ENCODE results near the gene DBR1. TPM values are rescaled to one million over a fixed set of nuclear protein-coding genes. Genes with fewer than 3 reads are reported as not detected.

DBR1 gene
- total and polyA plus RNA-seq, 4 donors, result 3.2 to 11.0 (median 5.6) TPM

DNA sequence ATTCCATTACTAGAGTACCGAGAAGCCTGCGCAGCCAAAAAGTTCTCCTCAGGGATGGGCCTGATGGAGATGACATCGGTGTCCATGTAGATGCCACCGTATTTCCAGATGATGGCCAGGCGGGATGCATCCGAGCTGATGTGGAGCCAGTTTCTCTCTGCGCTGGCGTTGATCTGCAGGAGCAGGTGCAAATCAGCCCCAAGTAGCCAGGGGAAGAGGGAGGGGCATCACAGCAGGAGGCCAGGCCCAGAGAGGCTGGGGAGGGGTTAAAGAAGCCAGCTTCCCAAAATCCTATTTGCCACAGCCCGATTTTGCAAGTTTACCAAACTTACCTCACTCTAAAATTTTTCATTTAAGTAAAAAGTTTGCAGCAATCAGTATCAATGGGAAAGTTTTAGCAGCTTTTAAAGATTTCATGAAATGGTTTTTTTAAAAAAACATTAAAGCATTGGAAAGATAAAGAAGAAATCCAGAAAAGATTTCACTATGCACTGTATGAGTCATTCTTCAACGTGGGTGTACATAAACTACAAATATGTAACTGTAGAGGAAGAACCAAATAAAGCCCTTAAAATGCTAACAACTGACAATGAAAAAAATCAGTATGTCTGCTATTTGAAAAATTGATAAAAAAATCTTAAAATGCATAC is 49.9 kb downstream of the DBR1 start:
- TF ChIP-seq, protein P1, sequence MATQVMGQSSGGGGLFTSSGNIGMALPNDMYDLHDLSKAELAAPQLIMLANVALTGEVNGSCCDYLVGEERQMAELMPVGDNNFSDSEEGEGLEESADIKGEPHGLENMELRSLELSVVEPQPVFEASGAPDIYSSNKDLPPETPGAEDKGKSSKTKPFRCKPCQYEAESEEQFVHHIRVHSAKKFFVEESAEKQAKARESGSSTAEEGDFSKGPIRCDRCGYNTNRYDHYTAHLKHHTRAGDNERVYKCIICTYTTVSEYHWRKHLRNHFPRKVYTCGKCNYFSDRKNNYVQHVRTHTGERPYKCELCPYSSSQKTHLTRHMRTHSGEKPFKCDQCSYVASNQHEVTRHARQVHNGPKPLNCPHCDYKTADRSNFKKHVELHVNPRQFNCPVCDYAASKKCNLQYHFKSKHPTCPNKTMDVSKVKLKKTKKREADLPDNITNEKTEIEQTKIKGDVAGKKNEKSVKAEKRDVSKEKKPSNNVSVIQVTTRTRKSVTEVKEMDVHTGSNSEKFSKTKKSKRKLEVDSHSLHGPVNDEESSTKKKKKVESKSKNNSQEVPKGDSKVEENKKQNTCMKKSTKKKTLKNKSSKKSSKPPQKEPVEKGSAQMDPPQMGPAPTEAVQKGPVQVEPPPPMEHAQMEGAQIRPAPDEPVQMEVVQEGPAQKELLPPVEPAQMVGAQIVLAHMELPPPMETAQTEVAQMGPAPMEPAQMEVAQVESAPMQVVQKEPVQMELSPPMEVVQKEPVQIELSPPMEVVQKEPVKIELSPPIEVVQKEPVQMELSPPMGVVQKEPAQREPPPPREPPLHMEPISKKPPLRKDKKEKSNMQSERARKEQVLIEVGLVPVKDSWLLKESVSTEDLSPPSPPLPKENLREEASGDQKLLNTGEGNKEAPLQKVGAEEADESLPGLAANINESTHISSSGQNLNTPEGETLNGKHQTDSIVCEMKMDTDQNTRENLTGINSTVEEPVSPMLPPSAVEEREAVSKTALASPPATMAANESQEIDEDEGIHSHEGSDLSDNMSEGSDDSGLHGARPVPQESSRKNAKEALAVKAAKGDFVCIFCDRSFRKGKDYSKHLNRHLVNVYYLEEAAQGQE (IDR thresholded peaks at IDR 0.05), result no peak
- TF ChIP-seq EGR1 (IDR thresholded peaks at IDR 0.05; ENCODE audit: low read depth in 2 of 2), result no peak
- TF ChIP-seq GABPA (IDR thresholded peaks at IDR 0.05 in 1 of 2, conservative IDR thresholded peaks at IDR 0.05 in 1 of 2), result no peak
- TF ChIP-seq FOXA1 (IDR thresholded peaks at IDR 0.05), result no peak
- DNase-seq (ENCODE audit: low spot score), result no peak
- H3K27ac ChIP-seq (ENCODE audit: low read depth in 1 of 2, low read length in 2 of 2), result no peak overlapping the region
- H3K4me3 ChIP-seq (ENCODE audit: low read depth in 1 of 3, low read length in 3 of 3), result no peak overlapping the region
- no peaks in the 10 kb centered on the region for H3K4me1 ChIP-seq (ENCODE audit: control insufficient read depth in 4 of 4, insufficient read depth in 4 of 4, low read length in 3 of 4)
- no peaks in the 10 kb centered on the region for H3K9me3 ChIP-seq (ENCODE audit: control insufficient read depth in 4 of 4, low read length in 3 of 4)
- 81% methylated on average over 10 of the region's 10 CpGs for WGBS
- no peak overlapping the region for H3K9ac ChIP-seq (ENCODE audit: low read depth in 1 of 2, low read length in 2 of 2)
- no peaks in the 10 kb centered on the region for H3K27me3 ChIP-seq (ENCODE audit: control insufficient read depth in 4 of 4, insufficient read depth in 4 of 4, low read length in 3 of 4)
- H3K36me3 ChIP-seq (ENCODE audit: control insufficient read depth in 4 of 4, insufficient read depth in 3 of 4, low read depth in 1 of 4, low read length in 3 of 4), result no peaks in the 10 kb centered on the region

DNA sequence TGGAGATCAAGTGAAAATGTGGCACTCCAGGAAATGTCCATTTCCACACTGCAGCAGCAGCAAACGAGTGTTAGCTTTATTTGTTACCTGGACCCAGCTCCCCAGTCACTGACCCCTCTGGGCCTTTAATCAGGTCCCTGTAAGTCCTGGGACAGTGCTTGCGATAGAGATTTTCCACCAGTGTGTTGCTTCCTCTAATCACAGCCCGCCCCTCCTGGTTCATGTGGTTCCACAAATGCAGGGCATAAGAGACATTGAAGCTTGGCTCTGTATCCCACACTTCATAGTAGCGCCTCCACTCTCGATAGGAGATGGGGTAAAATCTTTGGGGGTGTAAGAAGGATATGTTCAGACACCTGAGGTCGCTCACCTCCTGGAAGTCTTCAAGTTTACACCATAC is 50.5 kb downstream of the DBR1 start:
- Histone ChIP-seq H3K4me1 (ENCODE audit: control insufficient read depth in 4 of 4, insufficient read depth in 4 of 4, low read length in 3 of 4) (no peaks in the 10 kb centered on the region), H3K9me3 (ENCODE audit: control insufficient read depth in 4 of 4, low read length in 3 of 4) (no peaks in the 10 kb centered on the region), H3K27me3 (ENCODE audit: control insufficient read depth in 4 of 4, insufficient read depth in 4 of 4, low read length in 3 of 4) (no peaks in the 10 kb centered on the region), H3K36me3 (ENCODE audit: control insufficient read depth in 4 of 4, insufficient read depth in 3 of 4, low read depth in 1 of 4, low read length in 3 of 4) (no peaks in the 10 kb centered on the region), H3K27ac (ENCODE audit: low read depth in 1 of 2, low read length in 2 of 2) (no peak overlapping the region), H3K9ac (ENCODE audit: low read depth in 1 of 2, low read length in 2 of 2) (no peak overlapping the region), H3K4me3 (ENCODE audit: low read depth in 1 of 3, low read length in 3 of 3) (no peak overlapping the region)
- no peak for DNase-seq (ENCODE audit: low spot score)
- TF ChIP-seq GABPA (IDR thresholded peaks at IDR 0.05 in 1 of 2, conservative IDR thresholded peaks at IDR 0.05 in 1 of 2), result no peak
- no peak for TF ChIP-seq JUND (IDR thresholded peaks at IDR 0.05)
- TF ChIP-seq HNF4G (IDR thresholded peaks at IDR 0.05), result no peak
- no peak for TF ChIP-seq EGR1 (IDR thresholded peaks at IDR 0.05; ENCODE audit: low read depth in 2 of 2)
- TF ChIP-seq, protein P2, sequence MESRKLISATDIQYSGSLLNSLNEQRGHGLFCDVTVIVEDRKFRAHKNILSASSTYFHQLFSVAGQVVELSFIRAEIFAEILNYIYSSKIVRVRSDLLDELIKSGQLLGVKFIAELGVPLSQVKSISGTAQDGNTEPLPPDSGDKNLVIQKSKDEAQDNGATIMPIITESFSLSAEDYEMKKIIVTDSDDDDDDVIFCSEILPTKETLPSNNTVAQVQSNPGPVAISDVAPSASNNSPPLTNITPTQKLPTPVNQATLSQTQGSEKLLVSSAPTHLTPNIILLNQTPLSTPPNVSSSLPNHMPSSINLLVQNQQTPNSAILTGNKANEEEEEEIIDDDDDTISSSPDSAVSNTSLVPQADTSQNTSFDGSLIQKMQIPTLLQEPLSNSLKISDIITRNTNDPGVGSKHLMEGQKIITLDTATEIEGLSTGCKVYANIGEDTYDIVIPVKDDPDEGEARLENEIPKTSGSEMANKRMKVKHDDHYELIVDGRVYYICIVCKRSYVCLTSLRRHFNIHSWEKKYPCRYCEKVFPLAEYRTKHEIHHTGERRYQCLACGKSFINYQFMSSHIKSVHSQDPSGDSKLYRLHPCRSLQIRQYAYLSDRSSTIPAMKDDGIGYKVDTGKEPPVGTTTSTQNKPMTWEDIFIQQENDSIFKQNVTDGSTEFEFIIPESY (IDR thresholded peaks at IDR 0.05), result no peak
- 89% methylated on average over 6 of the region's 6 CpGs for WGBS

DNA sequence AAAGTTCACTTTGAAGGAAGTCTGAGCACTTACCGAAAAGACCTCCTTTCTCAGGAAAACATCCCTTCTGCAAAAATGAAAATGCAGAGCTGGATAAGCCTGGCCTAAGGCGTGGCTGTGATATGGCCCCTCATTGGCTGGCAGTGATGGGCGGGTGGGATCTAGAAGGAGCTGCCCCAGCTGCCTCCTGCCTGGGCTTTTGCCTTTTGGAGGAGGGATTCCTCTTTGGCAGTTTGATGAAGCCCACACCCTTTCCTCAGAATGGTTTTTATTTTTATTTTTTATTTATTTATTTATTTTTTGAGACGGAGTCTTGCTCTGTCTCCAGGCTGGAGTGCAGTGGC is 55.3 kb downstream of the DBR1 start:
- no peaks in the 10 kb centered on the region for H3K27me3 ChIP-seq (ENCODE audit: control insufficient read depth in 4 of 4, insufficient read depth in 4 of 4, low read length in 3 of 4)
- H3K9ac ChIP-seq (ENCODE audit: low read depth in 1 of 2, low read length in 2 of 2), result no peak overlapping the region
- DNase-seq (ENCODE audit: low spot score), result no peak
- no peak overlapping the region for H3K4me3 ChIP-seq (ENCODE audit: low read depth in 1 of 3, low read length in 3 of 3)
- peaks cover 0 to 13% (median 6%) of the 10 kb centered on the region in 4 donors for H3K4me1 ChIP-seq (ENCODE audit: control insufficient read depth in 4 of 4, insufficient read depth in 4 of 4, low read length in 3 of 4)
- no peaks in the 10 kb centered on the region for H3K36me3 ChIP-seq (ENCODE audit: control insufficient read depth in 4 of 4, insufficient read depth in 3 of 4, low read depth in 1 of 4, low read length in 3 of 4)
- 75% methylated on average over 4 of the region's 4 CpGs for WGBS
- H3K9me3 ChIP-seq (ENCODE audit: control insufficient read depth in 4 of 4, low read length in 3 of 4), result no peaks in the 10 kb centered on the region
- H3K27ac ChIP-seq (ENCODE audit: low read depth in 1 of 2, low read length in 2 of 2), result no peak overlapping the region
- TF ChIP-seq RAD21 (IDR thresholded peaks at IDR 0.05) (no peak), HNF4G (IDR thresholded peaks at IDR 0.05) (no peak), JUND (IDR thresholded peaks at IDR 0.05) (no peak), FOXA2 (IDR thresholded peaks at IDR 0.05) (no peak), RXRA (IDR thresholded peaks at IDR 0.05) (no peak), TAF1 (conservative IDR thresholded peaks at IDR 0.05) (no peak), YY1 (IDR thresholded peaks at IDR 0.05) (no peak), NR2F2 (IDR thresholded peaks at IDR 0.05) (no peak)
- TF ChIP-seq, protein P1 (IDR thresholded peaks at IDR 0.05), result no peak
- TF ChIP-seq, protein P3, sequence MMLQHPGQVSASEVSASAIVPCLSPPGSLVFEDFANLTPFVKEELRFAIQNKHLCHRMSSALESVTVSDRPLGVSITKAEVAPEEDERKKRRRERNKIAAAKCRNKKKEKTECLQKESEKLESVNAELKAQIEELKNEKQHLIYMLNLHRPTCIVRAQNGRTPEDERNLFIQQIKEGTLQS (IDR thresholded peaks at IDR 0.05), result no peak
- TF ChIP-seq, protein P4, sequence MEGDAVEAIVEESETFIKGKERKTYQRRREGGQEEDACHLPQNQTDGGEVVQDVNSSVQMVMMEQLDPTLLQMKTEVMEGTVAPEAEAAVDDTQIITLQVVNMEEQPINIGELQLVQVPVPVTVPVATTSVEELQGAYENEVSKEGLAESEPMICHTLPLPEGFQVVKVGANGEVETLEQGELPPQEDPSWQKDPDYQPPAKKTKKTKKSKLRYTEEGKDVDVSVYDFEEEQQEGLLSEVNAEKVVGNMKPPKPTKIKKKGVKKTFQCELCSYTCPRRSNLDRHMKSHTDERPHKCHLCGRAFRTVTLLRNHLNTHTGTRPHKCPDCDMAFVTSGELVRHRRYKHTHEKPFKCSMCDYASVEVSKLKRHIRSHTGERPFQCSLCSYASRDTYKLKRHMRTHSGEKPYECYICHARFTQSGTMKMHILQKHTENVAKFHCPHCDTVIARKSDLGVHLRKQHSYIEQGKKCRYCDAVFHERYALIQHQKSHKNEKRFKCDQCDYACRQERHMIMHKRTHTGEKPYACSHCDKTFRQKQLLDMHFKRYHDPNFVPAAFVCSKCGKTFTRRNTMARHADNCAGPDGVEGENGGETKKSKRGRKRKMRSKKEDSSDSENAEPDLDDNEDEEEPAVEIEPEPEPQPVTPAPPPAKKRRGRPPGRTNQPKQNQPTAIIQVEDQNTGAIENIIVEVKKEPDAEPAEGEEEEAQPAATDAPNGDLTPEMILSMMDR (IDR thresholded peaks at IDR 0.05; ENCODE audit: low read depth, low read length, missing input control), result no peak

Measured in liver (tissue), 9 donors.